ENCODE data around the gene PWP2.
"Not testable (repeated sequence)": the region's sequence is repeated elsewhere in the genome, so short reads cannot be mapped to it uniquely, and the experiment has no call there.

- TF ChIP-seq MAZ (IDR thresholded peaks at IDR 0.05; ENCODE audit: borderline replicate concordance, low read depth, low read length); CTCF (conservative IDR thresholded peaks at IDR 0.05; ENCODE audit: low read depth, low read length); RAD21 (IDR thresholded peaks at IDR 0.05; ENCODE audit: low read length); RFX5 (IDR thresholded peaks at IDR 0.05; ENCODE audit: low read depth, low read length); POLR2A (IDR thresholded peaks at IDR 0.05; ENCODE audit: low read depth, low read length); FOS (IDR thresholded peaks at IDR 0.05; ENCODE audit: low read depth, low read length); BHLHE40 (IDR thresholded peaks at IDR 0.05; ENCODE audit: low read depth, low read length): not testable (repeated sequence)
These were observed 36.8 kb downstream of the PWP2 start for GRCh38 chr21:44143996-44144395.

All from IMR-90 (cell line).